Liver (tissue), 9 donors: ENCODE results near the gene NUDT16. TPM values are rescaled to one million over a fixed set of nuclear protein-coding genes. Genes with fewer than 3 reads are reported as not detected.

Source experiments
- DNase-seq: peaks from one replicate; pipeline ENCODE4 v3.0.0-alpha.2; 2017; ENCODE audit warnings: low spot score
- H3K27ac ChIP-seq, 2 donors: one replicate each; pipeline ENCODE4 v1.7.0; 2013; ENCODE audit warnings: inconsistent platforms in 2 of 2, low read length in 2 of 2, control low read depth in 1 of 2, low read depth in 1 of 2, mild to moderate bottlenecking in 1 of 2
- H3K27me3 ChIP-seq, 4 donors: one replicate each; pipeline versions ENCODE4 v1.6.1 to v1.7.0; 2013; ENCODE audit warnings: low read length in 3 of 4, inconsistent platforms in 1 of 4, mild to moderate bottlenecking in 1 of 4, moderate library complexity in 1 of 4; ENCODE audit not compliant: control insufficient read depth in 4 of 4, insufficient read depth in 4 of 4
- H3K36me3 ChIP-seq, 4 donors: one replicate each; pipeline versions ENCODE4 v1.6.1 to v1.7.0; 2013; ENCODE audit warnings: low read length in 3 of 4, mild to moderate bottlenecking in 3 of 4, low read depth in 1 of 4, moderate library complexity in 1 of 4; ENCODE audit not compliant: control insufficient read depth in 4 of 4, insufficient read depth in 3 of 4
- H3K4me1 ChIP-seq, 4 donors: one replicate each; pipeline versions ENCODE4 v1.6.1 to v1.7.0; 2013; ENCODE audit warnings: low read length in 3 of 4, mild to moderate bottlenecking in 3 of 4, moderate library complexity in 1 of 4; ENCODE audit not compliant: control insufficient read depth in 4 of 4, insufficient read depth in 4 of 4
- H3K4me3 ChIP-seq, 3 donors: one replicate each; pipeline versions ENCODE4 v1.6.1 to v1.7.0; 2013; ENCODE audit warnings: low read length in 3 of 3, control low read depth in 1 of 3, low read depth in 1 of 3, mild to moderate bottlenecking in 1 of 3
- H3K9ac ChIP-seq, 2 donors: one replicate each; pipeline ENCODE4 v1.7.0; 2013; ENCODE audit warnings: low read length in 2 of 2, mild to moderate bottlenecking in 2 of 2, moderate library complexity in 2 of 2, control low read depth in 1 of 2, low read depth in 1 of 2
- H3K9me3 ChIP-seq, 4 donors: one replicate each; pipeline versions ENCODE4 v1.6.1 to v1.7.0; 2013; ENCODE audit warnings: low read length in 3 of 4; ENCODE audit not compliant: control insufficient read depth in 4 of 4
- ATF3 ChIP-seq: IDR thresholded peaks from 2 replicates; pipeline ENCODE4 v1.6.1; 2016; ENCODE audit warnings: antibody characterized with exemption
- CTCF ChIP-seq: fragments of 150-350 bp; IDR thresholded peaks from 2 replicates; pipeline ENCODE4 v1.5.1; 2017; ENCODE audit warnings: improper control_type of control experiment, low read depth, low read length; ENCODE audit not compliant: missing input control
- EGR1 ChIP-seq, 2 donors: IDR thresholded peaks; 2 replicates each; pipeline ENCODE4 v1.6.1; 2016 to 2018; ENCODE audit warnings: antibody characterized with exemption in 2 of 2, low read depth in 2 of 2
- FOXA1 ChIP-seq: IDR thresholded peaks from 2 replicates; pipeline ENCODE4 v1.6.1; 2016; ENCODE audit warnings: antibody characterized with exemption
- FOXA2 ChIP-seq: IDR thresholded peaks from 2 replicates; pipeline ENCODE4 v1.6.1; 2016; ENCODE audit warnings: antibody characterized with exemption
- GABPA ChIP-seq, 2 donors: IDR thresholded peaks in 1 of 2; conservative IDR thresholded peaks in 1 of 2; 2 replicates each; pipeline ENCODE4 v1.6.1; 2016; ENCODE audit warnings: antibody characterized with exemption in 2 of 2, mild to moderate bottlenecking in 1 of 2, moderate library complexity in 1 of 2
- HNF4A ChIP-seq, 2 donors: conservative IDR thresholded peaks; 2 replicates each; pipeline ENCODE4 v1.6.1; 2016; ENCODE audit warnings: antibody characterized with exemption in 2 of 2, mild to moderate bottlenecking in 2 of 2
- HNF4G ChIP-seq: IDR thresholded peaks from 2 replicates; pipeline ENCODE4 v1.6.1; 2016; ENCODE audit warnings: antibody characterized with exemption
- JUND ChIP-seq, 2 donors: IDR thresholded peaks; 2 replicates each; pipeline ENCODE4 v1.6.1; 2016; ENCODE audit warnings: antibody characterized with exemption in 2 of 2
- MAX ChIP-seq: IDR thresholded peaks from 2 replicates; pipeline ENCODE4 v1.6.1; 2016; ENCODE audit warnings: antibody characterized with exemption
- NR2F2 ChIP-seq: IDR thresholded peaks from 2 replicates; pipeline ENCODE4 v1.6.1; 2016; ENCODE audit warnings: antibody characterized with exemption
- RAD21 ChIP-seq, 2 donors: IDR thresholded peaks; 2 replicates each; pipeline ENCODE4 v1.6.1; 2016; ENCODE audit warnings: antibody characterized with exemption in 2 of 2, mild to moderate bottlenecking in 2 of 2
- REST ChIP-seq: IDR thresholded peaks from 2 replicates; pipeline ENCODE4 v1.6.1; 2016; ENCODE audit warnings: antibody characterized with exemption, mild to moderate bottlenecking
- RXRA ChIP-seq, 2 donors: IDR thresholded peaks; 2 replicates each; pipeline ENCODE4 v1.6.1; 2017 to 2018; ENCODE audit warnings: antibody characterized with exemption in 2 of 2, mild to moderate bottlenecking in 1 of 2
- SP1 ChIP-seq: IDR thresholded peaks from 2 replicates; pipeline ENCODE4 v1.6.1; 2018; ENCODE audit warnings: antibody characterized with exemption, mild to moderate bottlenecking
- TAF1 ChIP-seq: conservative IDR thresholded peaks from 2 replicates; pipeline ENCODE4 v1.6.1; 2016; ENCODE audit warnings: antibody characterized with exemption, mild to moderate bottlenecking
- YY1 ChIP-seq: IDR thresholded peaks from 2 replicates; pipeline ENCODE4 v1.6.1; 2016; ENCODE audit warnings: antibody characterized with exemption, mild to moderate bottlenecking
- ZBTB33 ChIP-seq: IDR thresholded peaks from 2 replicates; pipeline ENCODE4 v1.6.1; 2016; ENCODE audit warnings: antibody characterized with exemption
- WGBS: extraction: QIAGEN DNeasy Blood & Tissue Kit; methylation state at CpG from one replicate; pipeline ENCODE4 v1.1.7; 2013; 5-methylcytosine and 5-hydroxymethylcytosine counted together
- polyA plus RNA-seq, 2 donors: library from polyadenylated mRNA; stranded (reverse) in 1 of 2; unstranded in 1 of 2; fragments of 200-250 nt in 1 of 2; fragments of >200 nt in 1 of 2; fragmentation: Nextera tagmentation in 1 of 2; extraction: Ambion mirVana in 1 of 2; gene quantifications; one replicate each; pipeline versions ENCODE4 v1.2.1 to v1.2.3, GENCODE V29; 2013 to 2015
- total RNA-seq, 2 donors: library from RNA; depleted of rRNA; stranded (reverse); fragments of >200 nt; gene quantifications; one replicate each; pipeline ENCODE4 v1.2.3, GENCODE V29; 2014
- donor health status: healthy.
- donor health status: healthy.
- donor health status: healthy.
- donor health status: healthy.
- donor health status: healthy.

NUDT16 gene
- total and polyA plus RNA-seq, 4 donors, result 11.3 to 33.0 (median 17.1) TPM

- TF ChIP-seq CTCF (no peak), TAF1 (no peak), ATF3 (no peak)
Observed at GRCh38 chr3:131396170-131396569, 14.6 kb downstream of the NUDT16 start (continued).

GRCh38 chr3:131397889-131398288 lies 16.3 kb downstream of the NUDT16 start:
- H3K36me3 ChIP-seq, result no peaks in the 10 kb centered on the region
- 85% methylated on average over 4 of the region's 4 CpGs for WGBS
- H3K9ac ChIP-seq, result no peak overlapping the region
- H3K4me1 ChIP-seq, result peaks cover 0 to 3% (median 0%) of the 10 kb centered on the region in 4 donors
- H3K9me3 ChIP-seq, result no peaks in the 10 kb centered on the region
- no peaks in the 10 kb centered on the region for H3K27me3 ChIP-seq
- H3K27ac ChIP-seq, result no peak overlapping the region
- DNase-seq, result no peak
- no peak overlapping the region for H3K4me3 ChIP-seq
- TF ChIP-seq ZBTB33, result no peak
- TF ChIP-seq ATF3, result no peak
- TF ChIP-seq MAX, result no peak
- no peak for TF ChIP-seq SP1
- TF ChIP-seq YY1, result no peak
- no peak for TF ChIP-seq RXRA (IDR thresholded peaks at IDR 0.05)
- no peak for TF ChIP-seq JUND (IDR thresholded peaks at IDR 0.05)
- TF ChIP-seq TAF1, result no peak
- no peak for TF ChIP-seq GABPA (IDR thresholded peaks at IDR 0.05 in 1 of 2, conservative IDR thresholded peaks at IDR 0.05 in 1 of 2)
- TF ChIP-seq HNF4G, result no peak
- TF ChIP-seq RAD21 (IDR thresholded peaks at IDR 0.05), result no peak
- TF ChIP-seq NR2F2, result no peak
- no peak for TF ChIP-seq FOXA2
- TF ChIP-seq HNF4A (conservative IDR thresholded peaks at IDR 0.05), result no peak
- TF ChIP-seq REST, result no peak
- no peak for TF ChIP-seq FOXA1
- TF ChIP-seq EGR1 (IDR thresholded peaks at IDR 0.05; ENCODE audit: low read depth in 2 of 2), result no peak
- TF ChIP-seq CTCF, result no peak
